Stimulated activated CD8-positive, alpha-beta memory T cell treated with anti-CD3 and anti-CD28 coated beads, Interleukin-12 subunit alpha, Interleukin-12 subunit beta, amount 100 ng/mL, for 24 hours (primary cell): ENCODE measurements around the gene CHTOP.
"Not testable (repeated sequence)": the region's sequence is repeated elsewhere in the genome, so short reads cannot be mapped to it uniquely, and the experiment has no call there.

Experiments used
- DNase-seq: peaks from one replicate; pipeline ENCODE4 v3.0.0-alpha.2; 2020; ENCODE audit errors: extremely low read depth

Gene CHTOP

DNA sequence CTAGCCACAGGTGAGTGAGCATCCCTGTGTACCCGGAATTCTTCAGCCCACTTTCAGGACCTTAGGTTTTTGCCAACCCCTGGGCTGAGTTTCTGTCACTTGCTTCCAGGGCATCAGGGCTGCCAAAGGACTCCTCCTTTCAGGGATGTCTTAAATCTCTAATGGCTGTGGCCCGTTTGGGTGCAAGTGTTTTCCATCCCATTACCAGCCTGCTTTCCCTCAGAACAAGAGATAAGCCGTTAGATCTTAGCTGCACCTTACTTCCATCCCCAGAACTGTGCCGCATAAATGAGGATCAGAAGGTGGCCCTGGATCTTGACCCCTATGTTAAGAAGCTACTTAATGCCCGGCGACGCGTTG is 25.3 kb downstream of the CHTOP start:
- no peak for DNase-seq

DNA sequence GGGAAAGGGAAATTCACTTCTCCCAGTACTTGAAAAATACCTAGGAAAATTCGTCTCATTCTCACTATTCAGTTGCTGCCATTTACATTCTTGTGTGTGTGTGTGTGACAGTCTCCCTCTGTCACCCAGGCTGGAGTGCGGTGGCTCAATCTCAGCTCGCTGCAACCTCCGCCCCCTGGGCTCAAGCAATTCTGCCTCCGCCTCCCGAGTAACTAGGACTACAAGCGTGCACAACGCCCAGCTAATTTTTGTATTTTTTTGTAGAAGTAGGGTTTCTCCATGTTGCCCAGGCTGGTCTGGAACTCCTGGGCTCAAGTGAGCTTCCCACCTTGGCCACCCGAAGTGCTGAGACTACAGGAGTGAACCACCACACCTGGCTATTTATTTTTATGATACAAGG is 25.8 kb downstream of the CHTOP start:
- DNase-seq: no peak

DNA sequence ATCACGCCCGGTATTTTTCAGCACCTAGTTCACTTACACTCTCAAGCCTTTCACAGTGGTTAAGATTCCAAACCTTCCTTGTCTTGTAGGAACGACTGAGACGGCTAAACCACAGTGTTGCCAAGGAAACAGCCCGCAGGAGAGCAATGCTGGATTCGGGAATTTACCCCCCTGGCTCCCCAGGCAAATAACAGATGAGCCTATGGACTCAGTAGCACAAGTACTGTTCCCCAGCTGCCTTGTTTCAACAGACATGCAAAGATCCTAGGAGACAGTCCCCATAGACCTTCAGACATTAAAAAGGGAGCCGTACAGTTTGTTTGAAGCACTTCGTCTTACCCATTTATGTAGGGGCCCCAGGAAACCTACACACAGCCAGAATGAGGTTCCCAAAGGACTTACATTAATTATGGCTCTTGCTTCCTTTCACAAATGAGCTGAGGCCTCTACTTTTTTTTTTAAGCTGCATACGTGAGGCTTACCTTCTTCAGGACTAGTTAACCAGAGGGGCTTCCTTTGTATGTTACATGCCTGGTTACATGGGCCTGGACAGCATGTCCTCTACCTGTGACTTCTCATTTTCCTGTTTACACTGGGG is 27.3 kb downstream of the CHTOP start:
- DNase-seq: no peak

DNA sequence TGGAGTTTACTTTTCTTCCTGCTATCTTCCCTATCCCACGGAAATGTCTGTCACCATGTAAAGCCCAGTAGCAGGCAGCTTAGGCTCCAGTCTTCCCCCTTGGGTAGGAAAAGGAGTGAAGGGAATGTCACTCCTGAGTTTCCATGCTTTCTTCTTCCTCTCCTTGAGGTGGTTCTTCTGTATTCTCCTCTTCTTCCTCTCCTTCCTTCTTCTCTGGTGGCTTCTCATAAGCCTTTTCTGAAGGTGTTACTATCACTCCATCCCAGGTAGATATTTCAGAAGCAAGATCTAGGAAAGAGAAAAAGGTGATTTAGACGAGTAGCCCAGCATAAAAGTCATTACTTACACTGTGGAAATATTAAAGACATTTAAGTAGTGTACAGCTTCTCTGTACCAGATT is 28.4 kb downstream of the CHTOP start:
- no peak for DNase-seq

DNA sequence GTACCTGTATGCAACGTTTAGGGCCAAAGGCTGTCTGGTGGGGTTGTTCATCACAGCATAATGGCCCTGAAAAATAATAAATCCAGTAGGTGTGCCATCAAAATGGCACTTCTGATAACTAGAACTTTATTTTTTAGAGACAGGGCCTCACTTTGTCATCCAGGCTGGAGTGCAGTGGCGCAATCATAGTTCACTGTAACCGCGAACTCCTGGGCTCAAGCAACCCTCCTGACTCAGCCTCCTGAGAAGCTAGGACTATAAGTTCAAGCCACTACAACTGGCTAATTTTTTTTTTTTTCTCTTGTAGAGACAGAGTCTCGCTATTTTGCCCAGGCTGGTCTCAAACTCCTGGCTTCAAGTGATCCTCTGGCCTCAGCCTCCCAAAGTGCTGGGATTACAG is 29.3 kb downstream of the CHTOP start:
- DNase-seq: no peak

DNA sequence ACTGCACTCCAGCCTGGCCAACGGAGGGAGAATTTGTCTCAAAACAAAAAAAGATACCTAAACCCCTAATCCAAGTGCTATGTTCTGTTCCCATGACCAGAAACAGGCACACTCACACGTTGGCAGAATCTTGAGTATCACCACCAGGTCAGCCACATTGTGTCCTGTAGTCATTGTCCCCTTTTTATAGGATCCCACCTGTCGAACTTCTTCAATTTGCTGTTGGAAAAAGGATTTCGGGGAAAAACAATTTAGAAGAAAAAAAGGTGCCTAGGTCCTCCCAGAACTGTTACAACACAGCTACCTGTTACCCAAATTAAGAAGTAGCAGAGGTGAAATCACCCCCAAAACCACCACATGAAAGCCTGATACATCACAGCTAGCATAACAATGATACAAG is 33.6 kb downstream of the CHTOP start:
- DNase-seq: no peak

DNA sequence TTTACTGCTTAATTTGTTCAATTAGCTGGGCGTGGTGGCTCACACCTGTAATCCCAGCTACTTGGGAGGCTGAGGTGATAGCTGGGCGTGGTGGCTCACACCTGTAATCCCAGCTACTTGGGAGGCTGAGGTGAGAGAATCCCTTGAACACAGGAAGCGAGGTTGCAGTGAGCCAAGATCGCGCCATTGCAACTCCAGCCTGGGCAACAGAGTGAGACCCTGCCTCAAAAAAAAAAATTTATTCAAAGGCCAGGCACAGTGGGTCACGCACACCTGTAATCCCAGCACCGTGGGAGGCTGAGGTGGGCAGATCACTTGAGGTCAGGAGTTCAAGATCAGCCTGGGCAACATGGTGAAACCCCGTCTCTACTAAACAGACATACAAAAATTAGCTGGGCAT is 34.8 kb downstream of the CHTOP start:
- DNase-seq: not testable (repeated sequence)

DNA sequence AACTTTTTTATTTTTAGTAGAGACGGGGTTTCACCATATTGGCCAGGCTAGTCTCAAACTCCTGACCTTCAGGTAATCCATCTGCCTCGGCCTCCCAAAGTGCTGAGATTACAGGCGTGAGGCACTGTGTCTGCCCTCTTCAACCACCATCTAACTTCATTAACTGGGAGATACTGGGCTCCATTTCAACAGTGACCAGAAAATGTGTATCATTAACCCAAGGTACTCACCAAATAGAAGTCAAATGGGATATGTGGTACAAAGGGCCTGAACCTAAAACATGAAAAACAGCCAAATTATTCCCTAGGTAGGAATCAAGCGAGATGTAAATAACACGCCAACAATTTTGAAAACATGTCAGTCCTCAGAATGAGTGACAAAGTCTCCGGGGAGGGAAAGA is 35.7 kb downstream of the CHTOP start:
- no peak for DNase-seq

DNA sequence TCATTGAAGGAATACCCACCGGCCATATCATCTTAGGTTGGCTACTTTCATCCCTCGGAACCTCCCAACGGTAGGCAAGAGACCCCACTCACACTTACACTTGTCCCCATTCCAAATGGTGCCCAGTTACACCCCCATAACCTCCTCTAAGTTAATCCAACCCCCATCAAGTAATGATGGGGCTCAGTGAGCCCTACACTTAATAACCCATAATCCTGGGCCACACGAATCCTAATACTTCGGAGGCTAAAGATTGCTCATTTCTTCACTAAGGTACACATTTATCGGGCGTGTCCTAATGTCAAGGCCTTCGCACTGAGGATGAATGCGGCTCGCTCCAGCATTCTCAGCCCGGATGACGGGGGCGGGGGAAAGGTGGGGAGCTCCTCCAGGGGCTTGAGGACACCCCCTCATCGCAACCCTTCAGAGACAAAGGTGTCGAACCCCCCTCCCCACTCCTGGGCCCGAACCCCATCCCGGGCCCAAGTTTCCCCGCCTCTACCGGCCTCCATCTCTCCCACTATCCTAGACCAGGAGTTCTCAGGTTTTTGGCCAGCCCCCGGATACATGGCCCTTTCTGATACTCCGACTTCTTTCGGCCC is 36.5 kb downstream of the CHTOP start:
- no peak for DNase-seq

DNA sequence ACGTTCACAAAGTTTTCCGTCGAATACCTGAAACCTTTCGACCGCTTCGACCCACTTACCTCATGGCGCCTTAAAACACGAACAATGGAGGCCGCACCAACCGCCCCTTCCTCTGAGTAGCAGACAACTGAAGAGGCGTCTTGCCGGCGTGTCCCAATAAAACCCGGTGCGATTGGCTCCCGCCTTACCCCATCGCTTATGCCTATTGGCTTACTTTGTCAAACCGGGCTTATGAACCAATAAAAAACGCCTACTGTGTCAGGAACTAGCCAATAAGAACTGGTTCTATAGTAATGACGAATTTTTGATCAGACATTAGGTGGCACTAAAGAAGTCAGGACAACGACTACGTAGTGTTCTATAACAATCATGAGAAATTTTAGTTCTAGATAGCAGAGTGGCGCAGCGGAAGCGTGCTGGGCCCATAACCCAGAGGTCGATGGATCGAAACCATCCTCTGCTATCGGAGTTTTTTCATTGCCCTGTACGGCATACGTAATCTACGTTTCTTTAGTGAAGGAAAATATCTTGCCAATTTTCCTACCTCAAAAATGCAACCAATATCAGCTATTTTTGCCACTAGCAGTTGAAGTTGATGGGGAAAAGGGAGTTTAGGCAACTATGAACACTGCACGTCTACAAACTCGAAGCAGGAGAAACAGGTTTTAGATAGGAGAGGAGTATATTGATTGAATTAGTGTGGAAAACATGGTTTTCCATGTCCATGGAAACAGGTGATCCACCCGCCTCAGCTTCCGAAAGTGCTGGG is 37.2 kb downstream of the CHTOP start, which contains the start of gene ILF2:
Gene ILF2 (minus strand): TSS at position 135 of the 769 bp plus-strand sequence. CDS start 71 bp downstream, at position 64.
- DNase-seq: peak; percentile 82

DNA sequence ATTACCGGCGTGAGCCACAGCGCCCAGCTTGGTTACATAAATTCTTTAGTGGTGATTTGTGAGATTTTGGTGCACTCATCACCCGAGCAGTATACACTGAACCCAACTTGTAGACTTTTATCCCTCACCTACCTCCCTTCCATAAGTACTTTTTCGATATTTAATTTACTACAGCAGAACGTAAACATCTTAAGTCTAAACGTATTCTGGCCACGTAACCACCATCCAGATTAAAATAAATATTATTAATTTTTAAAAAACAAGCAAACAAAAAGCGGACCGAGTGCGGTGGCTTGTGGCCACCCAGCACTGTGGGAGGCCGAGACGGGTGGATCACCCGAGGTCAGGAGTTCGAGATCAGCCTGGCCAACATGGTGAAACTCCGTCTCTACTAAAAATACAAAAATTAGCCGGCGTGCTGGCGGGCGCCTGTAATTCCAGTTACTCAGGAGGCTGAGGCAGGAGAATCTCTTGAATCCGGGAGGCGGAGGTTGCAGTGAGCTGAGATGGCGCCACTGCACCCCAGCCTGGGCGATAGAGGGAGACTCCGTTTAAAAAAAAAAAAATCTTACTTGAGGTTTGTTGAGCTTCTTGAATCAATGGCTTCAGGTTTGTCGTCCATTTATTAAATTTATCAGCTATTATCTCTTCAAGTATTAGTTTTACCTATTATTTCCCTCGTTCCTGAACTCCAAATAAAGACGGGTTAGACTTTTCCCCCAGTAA is 37.9 kb downstream of the CHTOP start:
- DNase-seq: not testable (repeated sequence)

DNA sequence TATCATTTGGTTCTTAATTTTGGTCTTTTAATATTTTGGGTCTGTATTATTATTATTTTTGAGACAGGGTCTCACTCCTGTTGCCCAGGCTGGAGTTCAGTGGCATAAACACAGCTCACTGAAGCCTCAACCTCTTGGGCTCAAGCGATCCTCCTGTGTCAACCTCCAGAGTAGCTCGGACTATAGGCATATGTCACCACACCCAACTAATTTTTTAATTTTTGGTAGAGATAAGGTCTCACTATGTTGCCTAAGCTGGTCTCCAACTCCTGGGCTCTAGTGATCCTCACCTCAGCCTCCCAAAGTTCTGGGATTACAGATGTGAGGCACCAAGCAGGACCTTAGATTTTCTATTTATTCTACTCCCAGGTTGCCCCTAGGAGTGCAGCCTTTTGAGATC is 39.6 kb downstream of the CHTOP start:
- DNase-seq: no peak

DNA sequence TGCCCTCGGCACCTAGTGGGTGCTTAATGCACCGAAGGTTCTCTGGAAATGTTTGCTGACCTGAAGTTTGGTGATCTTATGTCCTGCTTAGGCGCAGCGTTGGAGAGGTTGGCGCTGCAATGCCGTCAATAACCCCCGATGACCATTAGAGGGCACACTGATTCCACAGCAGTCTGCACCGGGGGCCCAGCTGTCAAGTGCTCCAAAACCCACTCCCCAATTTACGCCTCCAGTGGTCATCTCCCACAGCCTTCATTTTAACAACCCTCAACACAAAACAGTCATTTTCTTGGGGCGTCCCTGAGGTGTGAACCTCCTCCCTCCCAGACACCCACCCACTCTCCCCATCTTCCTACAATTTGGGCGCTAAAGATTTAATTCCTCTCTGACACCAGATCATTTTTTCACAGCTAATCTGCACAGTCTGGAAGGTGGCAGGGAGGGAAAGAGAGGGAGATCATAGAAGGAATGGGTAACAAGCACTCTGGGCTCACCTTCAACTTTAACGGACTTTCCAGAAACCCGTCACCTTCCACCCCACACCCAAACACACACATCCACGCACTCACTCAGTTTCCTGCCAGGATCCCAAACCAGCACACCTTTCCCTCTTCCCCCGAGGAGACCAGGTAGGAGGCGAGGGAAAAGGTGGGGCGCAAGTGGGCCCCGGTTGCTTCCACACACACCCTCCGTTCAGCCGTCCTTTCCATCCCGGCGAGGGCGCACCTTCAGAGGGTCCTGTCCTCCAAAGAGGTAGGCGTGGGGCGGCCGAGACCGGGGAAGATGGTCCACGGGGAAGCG is 44.1 kb downstream of the CHTOP start:
- no peak for DNase-seq

DNA sequence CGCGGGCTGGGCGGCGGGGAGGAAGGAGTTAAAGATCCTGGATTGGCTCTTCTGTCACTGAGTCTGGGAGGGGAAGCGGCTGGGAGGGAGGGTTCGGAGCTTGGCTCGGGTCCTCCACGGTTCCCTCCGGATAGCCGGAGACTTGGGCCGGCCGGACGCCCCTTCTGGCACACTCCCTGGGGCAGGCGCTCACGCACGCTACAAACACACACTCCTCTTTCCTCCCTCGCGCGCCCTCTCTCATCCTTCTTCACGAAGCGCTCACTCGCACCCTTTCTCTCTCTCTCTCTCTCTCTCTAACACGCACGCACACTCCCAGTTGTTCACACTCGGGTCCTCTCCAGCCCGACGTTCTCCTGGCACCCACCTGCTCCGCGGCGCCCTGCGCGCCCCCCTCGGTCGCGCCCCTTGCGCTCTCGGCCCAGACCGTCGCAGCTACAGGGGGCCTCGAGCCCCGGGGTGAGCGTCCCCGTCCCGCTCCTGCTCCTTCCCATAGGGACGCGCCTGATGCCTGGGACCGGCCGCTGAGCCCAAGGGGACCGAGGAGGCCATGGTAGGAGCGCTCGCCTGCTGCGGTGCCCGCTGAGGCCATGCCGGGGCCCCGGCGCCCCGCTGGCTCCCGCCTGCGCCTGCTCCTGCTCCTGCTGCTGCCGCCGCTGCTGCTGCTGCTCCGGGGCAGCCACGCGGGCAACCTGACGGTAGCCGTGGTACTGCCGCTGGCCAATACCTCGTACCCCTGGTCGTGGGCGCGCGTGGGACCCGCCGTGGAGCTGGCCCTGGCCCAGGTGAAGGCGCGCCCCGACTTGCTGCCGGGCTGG is 44.9 kb downstream of the CHTOP start, which contains the start of gene NPR1:
Gene NPR1 (plus strand): TSS at position 170 of the 818 bp plus-strand sequence. CDS start 421 bp downstream, at position 591.
- DNase-seq: no peak

DNA sequence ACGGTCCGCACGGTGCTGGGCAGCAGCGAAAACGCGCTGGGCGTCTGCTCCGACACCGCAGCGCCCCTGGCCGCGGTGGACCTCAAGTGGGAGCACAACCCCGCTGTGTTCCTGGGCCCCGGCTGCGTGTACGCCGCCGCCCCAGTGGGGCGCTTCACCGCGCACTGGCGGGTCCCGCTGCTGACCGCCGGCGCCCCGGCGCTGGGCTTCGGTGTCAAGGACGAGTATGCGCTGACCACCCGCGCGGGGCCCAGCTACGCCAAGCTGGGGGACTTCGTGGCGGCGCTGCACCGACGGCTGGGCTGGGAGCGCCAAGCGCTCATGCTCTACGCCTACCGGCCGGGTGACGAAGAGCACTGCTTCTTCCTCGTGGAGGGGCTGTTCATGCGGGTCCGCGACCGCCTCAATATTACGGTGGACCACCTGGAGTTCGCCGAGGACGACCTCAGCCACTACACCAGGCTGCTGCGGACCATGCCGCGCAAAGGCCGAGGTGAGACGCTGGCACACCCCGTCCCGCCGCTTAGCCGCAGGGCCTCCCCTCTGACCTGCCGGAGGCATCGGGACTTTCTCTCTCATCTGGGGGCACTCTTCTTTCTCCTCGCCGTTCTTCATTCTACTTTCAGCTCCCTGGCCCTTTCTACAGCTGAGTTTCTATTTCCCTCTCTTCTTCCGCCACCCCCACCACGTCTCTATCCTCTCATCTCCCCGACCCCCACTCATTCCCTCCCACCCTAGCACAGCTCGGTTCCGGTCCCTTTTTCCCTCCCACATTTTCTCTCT is 45.7 kb downstream of the CHTOP start:
- DNase-seq: no peak

DNA sequence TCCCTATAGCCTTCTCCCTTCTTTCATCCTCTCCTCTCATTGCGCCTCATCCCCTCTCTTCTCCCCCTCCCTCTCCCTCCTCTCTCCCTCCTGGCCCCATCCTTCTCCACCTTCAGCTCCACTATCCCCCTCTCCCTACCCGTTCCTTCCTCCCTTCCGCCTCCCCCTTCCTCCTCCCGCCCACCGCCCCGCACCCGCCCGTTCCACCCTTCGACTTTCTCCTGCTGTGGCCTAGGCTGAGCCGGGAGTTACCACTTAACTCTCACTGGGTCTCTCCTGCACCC is 46.2 kb downstream of the CHTOP start:
- DNase-seq: no peak

DNA sequence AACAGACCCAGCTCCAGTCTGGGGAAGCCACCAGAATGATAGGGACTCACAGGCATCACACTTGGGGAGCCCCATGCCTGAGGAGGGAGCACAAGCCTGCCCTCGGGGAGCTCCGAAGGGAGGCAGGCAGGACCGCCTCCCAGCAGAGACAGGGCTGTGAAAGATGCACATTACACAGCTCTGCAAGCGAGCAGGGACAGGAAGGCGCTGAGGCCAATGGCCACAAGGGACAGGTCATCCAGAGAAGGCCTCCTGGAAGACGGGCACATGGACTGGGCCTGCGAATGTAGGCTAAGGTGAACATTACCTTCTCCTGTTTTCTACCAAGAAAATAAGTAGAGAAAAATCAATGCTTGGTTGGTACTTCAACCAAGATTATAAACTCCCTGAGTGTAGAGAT is 48.9 kb downstream of the CHTOP start:
- no peak for DNase-seq

DNA sequence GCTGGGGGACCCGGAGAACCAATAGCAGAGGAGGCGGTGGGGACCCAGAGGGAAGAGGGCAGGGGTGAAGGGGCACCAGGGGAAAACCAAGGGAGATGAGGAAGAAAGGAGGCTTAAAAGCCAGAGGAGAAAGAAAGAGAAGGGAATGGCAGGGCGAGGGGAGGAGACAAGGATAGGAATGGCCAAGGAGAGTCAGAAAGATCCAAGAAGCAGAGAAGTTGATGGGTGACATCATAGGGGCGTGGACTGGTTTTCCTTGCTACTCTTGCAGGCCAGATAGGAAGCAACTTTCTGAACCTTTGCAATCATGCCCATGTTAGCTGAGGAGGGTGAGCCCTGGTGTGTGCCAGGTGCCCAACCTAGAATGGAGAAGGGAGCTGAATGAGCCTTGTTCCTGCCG is 50.0 kb downstream of the CHTOP start:
- no peak for DNase-seq

DNA sequence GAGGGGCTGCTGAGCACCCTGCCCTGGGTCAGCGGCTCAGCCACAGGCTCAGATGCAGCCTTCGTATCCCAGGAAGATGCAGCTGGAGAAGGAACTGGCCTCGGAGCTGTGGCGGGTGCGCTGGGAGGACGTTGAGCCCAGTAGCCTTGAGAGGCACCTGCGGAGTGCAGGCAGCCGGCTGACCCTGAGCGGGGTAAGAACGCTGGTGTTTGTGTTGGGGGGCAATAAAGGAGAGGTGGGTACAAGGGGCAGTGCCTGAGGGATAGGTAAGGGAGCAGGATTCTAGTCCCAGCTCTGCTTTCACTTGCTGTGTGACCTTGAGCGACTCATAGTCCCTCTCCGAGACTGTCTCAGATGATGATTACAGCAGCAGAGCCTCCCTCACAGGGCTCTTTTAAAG is 51.0 kb downstream of the CHTOP start:
- no peak for DNase-seq
